GM04503 (cell line): ENCODE measurements around the gene BRSK1.

ENCODE experiments used
- DNase-seq: peaks from one replicate; pipeline ENCODE4 v3.0.0-alpha.2; 2012; ENCODE audit warnings: low read depth

BRSK1 gene

DNA sequence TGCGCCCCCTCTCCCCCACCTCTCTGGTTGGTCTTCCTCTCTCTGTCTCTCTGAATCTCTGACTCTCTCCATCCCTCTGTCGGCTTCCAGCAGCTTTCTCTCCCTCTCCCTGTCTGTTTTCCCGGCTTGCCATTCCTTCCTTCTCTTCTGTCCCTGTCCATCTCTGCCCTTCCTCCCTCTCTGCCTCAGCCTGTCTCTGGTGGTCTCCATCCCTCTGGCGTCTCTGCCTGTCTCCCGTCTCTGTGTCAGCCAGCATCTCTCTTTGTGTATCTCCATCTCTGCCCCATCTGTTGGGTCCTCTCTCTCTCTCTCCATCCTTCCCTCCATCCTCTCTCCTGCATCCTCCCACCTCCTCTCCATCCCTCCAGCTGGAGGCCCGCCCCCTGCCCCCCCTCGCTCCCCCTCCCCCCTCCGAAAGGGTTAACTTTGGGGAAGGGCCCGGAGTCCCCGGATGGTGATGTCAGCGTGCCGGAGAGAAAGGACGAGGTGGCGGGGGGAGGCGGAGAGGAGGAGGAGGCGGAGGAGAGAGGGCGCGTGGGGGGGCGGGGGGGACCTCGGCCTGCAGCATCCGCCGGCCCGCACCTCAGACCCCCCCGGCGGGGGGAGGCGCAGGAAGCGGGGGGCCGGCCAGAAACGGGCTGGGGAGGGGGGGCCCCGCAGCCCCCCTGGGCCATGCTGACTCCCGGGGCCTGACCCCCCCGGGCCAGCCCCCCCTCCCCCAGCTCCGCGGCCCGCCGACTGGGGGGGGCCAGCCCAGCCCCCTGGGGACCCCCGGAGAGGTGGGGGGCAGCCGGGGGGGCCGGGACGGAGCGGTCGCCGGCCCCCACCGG, at the start of gene BRSK1:
TSS of gene BRSK1 (plus strand) at position 450 of the 830 bp plus-strand sequence. CDS start 446 bp downstream, outside the sequence.
- DNase-seq = no peak

DNA sequence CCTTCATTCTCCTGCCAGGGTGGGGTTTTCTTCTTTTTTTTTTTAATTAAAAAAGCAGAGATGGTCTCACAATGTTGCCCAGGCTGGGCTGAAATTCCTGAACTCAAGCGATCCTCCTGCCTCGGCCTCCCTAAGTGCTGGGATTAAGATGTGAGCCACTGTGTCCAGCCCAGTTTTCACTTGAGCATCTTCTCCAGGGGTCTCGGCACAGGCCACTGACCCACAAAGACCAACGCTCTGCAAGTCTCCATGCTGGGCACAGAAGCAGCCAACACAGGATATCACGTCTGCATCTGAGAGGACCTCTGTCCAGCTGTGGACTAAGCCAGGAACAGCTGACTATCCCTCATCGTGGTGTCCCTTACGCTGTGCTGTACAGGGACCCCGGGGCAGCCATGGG, 45.8 kb upstream of the BRSK1 start:
- DNase-seq = no peak

DNA sequence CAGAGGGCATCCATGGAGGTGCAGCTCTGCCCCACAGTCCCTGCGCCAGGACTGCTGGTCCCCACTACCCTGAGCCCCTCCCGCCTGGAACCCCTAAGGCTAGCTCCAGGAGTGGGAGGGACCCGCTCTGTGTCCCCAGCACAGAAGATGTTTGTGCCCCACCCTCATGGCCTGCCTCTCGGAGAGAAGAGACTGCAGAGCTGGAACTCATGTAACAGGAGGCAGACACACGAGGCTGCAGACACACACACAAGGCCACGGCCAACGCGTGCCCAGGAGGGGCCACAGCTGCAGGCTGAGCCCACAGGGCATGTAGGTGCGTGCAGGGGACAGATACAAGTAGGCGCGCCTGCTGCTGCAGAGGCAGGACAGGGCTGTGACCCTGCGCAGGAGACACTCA, 44.8 kb upstream of the BRSK1 start:
- no peak for DNase-seq

DNA sequence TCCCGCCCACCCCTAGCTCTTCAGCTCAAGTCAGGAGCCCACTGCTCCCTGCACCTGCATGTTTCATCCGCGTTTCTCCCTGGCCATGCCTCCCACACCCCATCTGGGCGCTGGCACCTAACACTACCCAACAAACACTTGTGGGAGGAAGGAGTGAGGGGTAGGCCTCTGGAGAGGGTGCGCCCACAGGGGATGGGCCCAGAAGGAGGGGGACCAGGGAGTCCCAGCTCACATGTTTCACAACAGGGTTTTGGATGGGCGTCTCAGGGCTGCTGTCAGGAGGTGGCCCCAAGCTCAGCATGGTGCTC, 43.1 kb upstream of the BRSK1 start:
- no peak for DNase-seq

DNA sequence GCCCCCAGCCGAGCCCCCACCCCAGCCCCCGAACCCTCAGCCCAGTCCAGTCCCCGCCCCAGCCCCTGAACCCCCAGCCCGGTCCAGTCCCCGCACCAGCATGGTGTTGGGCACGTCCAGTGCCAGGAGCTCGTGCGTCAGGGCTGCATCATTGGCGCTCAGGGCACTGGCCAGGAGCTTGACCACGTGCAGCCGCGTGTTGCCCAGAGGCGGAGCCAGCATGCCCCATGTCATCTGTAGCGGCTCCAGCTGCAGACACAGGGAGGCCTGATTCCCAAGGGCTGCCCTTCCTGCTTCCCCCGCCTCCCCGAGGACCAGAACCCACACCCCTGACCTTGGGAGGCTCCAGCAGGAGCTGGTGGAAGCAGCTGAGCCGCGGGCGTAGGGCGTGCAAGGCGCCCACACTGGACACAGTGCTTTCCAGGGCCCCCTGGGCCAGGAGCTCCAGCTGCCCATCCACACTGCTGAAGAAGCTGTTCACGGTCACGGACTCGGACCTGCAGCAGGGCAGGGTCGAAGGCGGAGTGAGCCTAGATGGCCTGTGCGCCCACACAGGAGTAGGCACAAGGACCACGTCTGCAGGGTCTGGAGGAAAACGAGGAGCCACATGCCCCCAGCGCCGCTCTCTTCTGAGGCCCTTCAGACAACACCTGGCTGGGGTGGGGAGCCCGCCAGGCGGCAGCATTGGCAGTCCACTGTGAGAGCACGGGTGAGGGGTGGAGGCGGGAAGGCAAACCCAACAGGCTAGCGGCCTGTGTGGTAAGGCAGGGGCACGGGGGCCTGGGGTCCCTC, 42.5 kb upstream of the BRSK1 start:
- no peak for DNase-seq

DNA sequence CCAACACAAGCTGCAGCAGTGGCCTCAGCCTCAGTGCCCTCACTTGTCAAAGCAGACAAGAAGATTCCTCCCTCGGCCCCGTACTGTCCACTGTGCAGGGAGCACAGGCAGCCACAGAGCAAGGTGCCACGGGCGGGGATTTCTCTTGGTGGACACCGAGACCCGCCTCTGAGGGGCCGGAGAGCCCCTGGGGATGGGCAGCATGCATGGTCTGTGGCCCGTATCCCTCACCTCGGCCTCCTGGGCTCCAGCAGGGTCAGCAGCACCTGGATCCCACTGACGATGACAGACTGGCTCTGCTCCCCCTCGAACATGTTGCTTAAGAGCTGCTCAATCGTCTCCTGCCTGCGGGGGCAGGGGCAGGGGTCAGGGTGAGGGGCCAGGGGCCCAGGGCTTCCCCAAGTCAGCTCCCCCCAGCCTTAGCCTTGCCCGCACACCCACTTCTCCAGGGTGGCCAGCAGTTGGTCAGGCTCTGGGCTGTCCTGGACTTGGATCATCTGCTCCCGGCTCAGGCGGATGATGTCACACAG, 41.8 kb upstream of the BRSK1 start:
- no peak for DNase-seq

DNA sequence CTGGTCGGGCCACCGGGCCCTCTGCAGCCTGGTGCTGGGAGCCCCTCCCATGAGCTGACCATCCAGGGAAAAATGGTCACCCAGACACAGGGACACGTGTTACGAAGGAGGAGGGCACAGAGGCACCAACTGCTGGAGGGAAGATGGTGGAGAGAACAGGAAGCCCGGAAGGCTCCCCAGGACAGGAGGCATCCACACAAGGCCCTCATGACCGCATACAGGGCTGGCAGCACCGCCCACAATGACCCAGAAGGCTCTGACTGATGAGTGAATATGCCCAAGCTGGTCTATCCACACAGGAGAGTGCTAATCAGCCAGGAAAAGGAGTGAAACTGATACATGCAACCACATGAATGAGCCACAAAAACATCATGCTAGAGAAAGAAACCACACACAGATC, 41.3 kb upstream of the BRSK1 start:
- no peak for DNase-seq

DNA sequence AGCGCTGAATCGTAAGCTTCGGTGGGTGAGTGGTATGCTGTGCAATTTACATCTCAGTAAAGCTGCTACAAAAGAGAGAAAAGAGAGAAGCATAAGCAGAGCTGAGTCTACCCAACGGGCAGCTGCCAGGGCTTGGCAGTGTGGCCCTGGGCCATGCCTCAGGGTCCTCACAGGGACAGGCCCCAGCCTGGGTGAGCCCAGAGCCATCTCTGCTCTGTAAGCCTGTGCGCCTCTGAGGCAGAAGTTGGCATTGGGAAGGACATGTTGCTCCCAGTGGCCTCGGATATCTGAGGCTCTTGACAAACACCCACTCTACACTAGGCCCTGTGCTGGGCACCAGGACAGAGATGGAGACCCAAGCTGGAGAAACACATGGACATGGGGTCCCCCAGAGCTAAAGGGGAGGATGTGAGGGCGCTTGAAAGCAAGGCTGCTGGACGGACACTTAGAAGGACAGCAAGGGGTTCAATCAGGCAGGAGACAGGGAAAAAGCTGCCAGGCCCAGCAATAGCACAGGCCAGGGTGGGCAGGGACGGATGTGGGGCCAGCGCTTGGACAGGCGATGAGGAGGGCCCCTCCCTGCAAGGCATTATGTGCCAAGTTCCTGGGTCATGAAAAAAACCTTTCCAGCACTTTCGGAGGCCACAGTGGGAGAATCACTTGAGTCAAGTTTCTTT, 39.7 kb upstream of the BRSK1 start:
- no peak for DNase-seq

DNA sequence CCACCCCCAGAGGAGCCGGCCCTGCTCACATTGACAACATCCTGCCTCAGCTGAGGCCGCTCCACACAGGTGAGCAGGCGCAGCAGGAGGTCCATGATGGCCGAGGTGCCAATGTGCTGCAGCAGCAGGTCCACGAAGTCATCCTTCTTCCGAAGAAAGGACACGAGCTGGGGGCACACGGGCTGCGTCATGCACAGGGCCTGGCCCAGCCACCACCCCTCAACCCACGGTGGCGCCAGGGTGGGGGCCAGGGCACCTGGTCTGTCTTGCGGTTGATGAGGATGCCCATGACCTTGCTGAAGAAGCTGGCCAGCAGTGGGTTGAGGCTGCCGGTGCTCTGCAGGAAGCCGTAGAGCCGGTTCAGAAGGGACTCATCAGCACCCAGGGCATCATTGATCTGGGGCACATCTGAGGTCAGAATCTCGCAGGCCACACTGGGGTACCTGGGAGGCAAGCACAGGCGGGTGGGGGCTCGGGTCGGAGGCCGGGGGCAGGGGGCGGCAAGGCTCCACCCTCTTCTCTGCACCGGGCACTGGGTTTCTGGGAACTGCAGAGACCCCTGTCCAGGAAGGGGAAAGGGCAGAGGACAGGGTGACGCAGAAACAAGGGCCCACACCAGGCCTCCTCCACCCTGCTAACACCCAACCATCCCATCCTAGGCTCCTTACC, 38.4 kb upstream of the BRSK1 start:
- DNase-seq = no peak

DNA sequence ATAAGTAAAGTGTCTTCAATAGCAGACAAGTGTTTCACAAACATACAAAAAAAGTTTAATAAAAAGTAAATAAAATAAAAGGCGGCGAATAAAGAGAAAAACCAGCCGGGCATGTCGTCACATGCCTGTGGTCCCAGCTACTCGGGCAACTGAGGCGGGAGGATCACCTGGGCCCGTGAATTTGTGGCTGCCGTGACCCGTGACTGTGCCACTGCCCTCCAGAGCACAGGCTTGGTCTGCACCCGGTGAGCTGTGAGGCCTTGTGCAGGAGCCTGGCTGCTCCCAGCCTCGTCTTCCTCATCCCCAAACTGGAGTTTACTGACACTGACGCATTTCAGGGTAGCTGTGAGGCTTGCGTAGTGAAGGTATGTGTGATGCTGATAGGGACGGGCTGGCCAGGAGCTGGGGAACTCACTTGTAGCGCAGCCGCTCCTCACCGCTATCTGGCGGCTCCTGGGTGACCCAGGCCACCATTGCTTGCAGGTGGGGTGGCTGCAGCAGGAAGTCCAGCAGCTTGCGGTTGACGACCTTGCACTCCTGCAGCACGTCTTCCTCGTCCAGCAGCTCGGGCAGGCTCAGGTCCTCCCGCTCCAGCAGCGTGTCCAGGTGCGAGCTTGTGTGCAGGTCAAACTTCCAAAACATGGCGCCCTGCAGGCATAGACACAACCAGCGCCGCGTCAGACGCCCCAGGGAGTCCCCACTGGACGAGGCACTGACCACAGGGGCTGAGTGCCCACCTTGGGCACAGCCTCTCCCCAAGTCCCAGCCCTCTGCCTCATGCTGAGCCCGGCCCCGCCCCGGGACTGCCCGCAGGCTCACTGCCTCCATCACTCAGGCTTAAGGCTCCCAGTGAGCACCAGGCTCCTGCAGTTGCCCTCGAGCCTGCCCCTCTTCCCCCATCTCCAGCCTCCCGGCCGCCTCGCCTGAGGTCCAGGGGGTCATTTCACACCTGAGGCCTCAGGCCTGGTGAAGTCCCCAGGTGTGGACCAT, 37.0 kb upstream of the BRSK1 start:
- DNase-seq = no peak

DNA sequence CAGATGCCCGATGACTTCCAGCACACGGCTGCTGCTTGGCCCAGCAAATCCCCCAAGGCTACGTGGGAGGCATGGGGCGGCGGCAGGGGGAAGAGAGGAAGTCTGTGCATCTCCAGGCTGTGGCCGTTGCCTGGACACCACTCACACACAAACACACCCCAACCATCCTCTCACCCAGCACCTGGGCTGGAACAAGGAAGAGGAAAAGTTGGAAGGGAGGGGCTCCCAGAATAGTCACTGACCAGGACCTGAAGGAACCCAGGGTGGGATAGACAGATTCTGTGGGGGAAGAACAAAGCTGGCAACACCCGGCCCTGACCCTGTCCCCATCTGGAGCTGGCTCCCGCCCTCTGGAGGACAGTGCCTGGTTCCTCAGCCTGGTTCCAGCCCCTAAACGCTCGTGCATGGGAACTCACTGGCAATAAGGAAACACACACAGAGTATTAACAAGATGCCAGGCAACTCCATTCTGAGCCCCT, 36.1 kb upstream of the BRSK1 start:
- no peak for DNase-seq

DNA sequence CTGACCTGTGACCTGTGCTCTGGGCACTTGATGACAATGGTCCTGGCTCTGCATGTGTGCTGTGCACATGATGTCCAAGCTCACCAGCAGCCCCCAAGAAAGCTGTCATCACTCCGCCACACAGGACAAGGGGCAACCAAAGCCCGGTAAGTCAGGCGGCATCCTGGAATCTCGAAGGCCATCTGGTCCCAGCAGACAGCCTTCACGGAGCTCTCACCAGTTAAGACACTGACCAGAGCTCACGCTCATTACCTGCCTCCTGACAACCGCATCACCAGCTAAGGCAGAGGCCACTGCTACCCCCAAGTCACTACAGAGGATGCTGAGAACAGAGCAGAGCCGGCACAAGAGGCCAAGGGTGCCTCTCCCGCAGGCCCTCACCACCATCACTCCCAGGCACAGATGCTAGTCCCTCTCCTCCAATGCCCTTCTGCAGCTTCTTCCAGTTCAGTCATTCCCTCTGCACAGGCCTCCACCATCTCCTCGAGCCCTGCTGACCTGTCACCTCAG, 35.6 kb upstream of the BRSK1 start:
- DNase-seq = no peak

DNA sequence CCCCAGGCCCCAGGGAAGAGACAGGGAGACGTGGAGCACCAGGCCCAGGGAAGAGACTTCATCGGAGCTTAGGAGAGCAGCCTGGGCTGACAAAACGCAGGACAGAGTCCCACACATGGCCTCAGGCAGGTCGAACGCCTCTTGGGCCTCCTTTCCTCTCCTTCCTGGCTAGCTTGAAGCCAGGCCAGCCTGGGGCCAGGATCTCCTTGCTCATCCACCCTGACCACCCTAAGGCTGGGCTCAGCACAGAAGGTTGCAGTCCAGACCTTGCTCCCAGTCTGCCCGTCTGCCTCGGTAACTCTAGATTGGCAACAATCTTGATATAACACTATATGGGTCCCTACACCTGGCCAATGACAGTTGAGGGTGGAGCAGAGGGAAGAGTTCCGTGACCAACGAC, 35.1 kb upstream of the BRSK1 start:
- DNase-seq = no peak

DNA sequence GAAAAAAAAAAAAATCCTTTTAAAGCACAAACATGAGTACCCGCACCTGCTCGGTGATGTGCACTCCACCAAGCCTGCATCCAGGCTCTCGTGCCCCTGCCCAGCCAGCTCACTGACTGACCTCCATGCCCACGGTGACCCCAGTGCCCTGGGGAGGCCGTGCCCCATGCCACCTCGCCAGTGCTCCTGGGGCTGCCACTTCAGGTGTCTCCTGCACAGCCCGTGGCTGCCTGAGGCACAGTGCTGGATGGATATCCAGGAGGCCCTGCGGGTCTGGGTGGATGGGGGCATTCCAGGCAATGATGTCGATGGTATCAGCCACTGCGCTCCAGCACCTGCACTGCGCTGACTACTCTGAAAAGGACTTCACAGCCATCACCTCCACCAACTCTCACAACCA, 34.0 kb upstream of the BRSK1 start:
- no peak for DNase-seq

DNA sequence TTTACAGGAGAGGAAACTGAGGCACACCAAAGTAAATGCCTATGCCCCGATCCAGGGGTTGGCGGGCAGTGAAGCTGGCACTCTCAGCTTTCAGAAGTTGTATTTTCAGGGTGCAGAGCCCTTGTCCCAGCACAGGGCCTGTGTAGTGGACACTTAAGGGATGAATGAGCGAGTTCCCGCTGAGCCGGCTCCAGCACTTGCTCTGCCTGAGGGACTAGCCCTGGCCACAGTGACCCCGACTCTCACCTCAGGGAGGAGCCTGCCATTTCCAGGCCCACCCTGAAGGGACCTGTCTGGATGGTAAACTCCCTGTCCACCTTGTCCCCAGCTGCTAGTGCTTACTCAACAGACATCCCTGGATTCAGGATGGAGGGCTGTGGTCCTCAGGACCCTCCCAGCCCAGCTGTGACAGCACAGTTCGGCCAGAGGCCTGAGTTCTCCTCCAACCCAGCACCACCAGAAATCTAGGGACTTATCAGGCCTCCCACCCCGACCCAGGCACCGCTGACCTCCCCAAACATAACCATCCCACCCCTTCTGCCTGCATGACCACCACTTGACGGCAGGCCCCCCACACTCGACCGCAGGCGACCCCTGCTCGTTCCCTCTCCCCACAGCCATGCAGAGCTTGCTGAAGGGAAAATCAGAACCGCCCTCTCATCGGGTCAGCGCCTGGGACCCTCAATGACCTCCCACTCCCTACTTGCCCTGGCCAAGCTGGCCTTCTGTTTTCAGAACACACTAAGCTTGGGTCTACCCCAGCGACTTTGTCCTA, 33.3 kb upstream of the BRSK1 start:
- DNase-seq = no peak

DNA sequence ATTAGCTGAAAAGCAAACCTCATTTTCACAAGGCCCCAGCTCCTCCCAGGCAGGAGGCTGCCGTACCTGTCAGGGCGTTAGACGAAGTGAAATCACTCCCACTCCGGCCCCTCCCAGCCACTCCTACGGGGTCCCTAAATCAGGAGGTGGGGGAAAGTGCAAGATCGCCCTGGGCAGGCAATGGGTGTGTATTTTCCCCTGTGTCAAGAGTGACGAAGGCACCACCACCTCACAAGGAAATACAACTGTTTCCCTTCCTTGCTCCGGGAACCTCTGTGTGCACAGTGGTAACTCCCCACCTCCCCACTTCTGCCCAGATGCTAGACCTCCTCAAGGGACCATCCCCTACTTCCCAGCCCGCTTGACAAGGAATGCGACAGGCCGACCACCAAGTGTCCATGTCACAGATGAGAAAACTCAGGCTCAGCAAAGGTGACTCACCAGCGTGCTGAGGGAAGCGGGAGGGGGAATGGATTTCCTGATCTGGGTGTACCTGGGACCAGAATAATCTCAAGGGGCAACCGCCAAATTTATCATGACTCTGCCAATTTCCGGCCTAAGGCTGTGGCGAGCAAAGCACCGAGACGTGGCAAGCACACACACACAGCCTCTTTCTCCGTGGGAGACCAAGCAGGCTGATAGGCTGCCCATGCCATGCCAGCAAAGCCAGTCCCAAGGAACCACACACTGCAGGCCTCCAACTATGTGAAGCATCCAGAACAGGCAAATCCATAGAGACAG, 32.3 kb upstream of the BRSK1 start:
- DNase-seq = no peak

DNA sequence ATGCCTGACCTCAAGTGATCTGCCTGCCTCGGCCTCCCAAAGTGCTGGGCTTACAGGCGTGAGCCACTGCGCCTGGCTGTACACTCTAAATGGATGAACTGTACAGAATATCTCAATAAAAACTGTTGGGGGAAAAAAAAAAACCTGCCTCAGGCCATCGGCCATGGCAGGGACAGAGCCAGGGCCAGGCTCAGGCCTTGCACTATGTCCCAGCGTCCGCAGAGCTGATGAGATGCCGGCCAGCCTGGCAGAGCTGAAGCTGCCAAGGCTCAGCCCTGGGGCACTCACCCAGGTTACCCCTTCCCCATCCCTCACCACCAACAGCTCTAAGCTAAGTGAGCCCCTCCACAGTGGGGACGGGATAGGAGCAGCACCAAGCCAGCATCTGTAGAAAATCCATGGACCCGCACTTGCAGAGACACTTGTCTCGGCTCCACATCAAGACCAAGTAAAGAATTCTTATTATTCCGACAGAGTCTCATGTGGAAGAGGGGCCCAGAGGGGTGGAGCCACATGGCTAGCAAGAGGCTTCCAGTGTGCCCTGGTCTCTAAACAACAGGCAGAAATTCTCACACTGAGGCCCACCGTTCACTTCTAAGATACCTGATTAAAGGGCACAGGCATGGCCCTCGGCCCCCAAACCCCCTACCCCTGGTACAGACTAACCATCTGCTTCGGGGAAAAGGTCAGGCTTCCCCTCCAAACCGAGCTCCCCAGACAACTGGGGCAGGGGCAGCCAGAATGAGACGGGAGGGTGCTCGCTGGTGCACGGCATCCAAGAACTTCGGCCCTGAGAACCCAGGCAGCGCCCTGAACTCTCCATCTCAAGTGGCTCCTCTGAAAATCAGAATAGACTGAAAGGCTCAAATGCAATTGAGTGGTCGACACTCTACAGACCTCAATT, 30.8 kb upstream of the BRSK1 start:
- no peak for DNase-seq
